ENCODE measurements around the gene CRIP3.

DNA sequence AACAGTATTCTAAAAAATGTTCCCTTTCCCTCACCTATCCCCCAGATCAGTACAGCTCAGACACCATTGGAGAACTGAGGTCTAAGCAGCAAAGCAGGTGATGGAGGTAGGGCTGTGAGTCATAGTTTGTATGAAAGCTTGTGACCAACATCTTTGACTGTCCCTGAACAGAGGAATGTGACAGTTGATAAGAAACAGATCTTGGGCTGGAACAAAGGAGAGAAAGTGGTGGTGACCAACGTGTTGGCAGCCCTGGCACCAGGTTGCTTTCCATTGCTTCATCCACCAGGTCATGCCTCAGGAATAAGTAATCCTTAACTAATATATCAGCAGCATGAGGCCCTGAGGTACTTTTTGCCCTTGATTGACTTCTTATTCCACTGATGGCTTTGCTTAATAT, 19.9 kb upstream of the CRIP3 start:
- TF ChIP-seq ZNF621 (tag by site-specific recombination; IDR thresholded peaks at IDR 0.05) (no peak), SETDB1 (IDR thresholded peaks at IDR 0.05; ENCODE audit: insufficient read length, low read length) (no peak), ZNF501 (tag by site-specific recombination; IDR thresholded peaks at IDR 0.05) (no peak), ZNF76 (tag by site-specific recombination; IDR thresholded peaks at IDR 0.05; ENCODE audit: borderline replicate concordance, low read depth) (no peak), ZNF404 (tag by site-specific recombination; IDR thresholded peaks at IDR 0.05) (no peak), ZEB2 (tag by site-specific recombination; IDR thresholded peaks at IDR 0.05) (no peak), ZFP41 (tag by site-specific recombination; IDR thresholded peaks at IDR 0.05; ENCODE audit: borderline replicate concordance) (no peak), SCRT2 (tag by site-specific recombination; IDR thresholded peaks at IDR 0.05) (no peak), KLF16 (tag by site-specific recombination; IDR thresholded peaks at IDR 0.05) (no peak), ZNF391 (tag by site-specific recombination; IDR thresholded peaks at IDR 0.05; ENCODE audit: borderline replicate concordance, low read depth) (no peak)
- TF ChIP-seq, protein P1, sequence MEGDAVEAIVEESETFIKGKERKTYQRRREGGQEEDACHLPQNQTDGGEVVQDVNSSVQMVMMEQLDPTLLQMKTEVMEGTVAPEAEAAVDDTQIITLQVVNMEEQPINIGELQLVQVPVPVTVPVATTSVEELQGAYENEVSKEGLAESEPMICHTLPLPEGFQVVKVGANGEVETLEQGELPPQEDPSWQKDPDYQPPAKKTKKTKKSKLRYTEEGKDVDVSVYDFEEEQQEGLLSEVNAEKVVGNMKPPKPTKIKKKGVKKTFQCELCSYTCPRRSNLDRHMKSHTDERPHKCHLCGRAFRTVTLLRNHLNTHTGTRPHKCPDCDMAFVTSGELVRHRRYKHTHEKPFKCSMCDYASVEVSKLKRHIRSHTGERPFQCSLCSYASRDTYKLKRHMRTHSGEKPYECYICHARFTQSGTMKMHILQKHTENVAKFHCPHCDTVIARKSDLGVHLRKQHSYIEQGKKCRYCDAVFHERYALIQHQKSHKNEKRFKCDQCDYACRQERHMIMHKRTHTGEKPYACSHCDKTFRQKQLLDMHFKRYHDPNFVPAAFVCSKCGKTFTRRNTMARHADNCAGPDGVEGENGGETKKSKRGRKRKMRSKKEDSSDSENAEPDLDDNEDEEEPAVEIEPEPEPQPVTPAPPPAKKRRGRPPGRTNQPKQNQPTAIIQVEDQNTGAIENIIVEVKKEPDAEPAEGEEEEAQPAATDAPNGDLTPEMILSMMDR (tag by site-specific recombination; IDR thresholded peaks at IDR 0.05) = no peak
- TF ChIP-seq, protein P2, sequence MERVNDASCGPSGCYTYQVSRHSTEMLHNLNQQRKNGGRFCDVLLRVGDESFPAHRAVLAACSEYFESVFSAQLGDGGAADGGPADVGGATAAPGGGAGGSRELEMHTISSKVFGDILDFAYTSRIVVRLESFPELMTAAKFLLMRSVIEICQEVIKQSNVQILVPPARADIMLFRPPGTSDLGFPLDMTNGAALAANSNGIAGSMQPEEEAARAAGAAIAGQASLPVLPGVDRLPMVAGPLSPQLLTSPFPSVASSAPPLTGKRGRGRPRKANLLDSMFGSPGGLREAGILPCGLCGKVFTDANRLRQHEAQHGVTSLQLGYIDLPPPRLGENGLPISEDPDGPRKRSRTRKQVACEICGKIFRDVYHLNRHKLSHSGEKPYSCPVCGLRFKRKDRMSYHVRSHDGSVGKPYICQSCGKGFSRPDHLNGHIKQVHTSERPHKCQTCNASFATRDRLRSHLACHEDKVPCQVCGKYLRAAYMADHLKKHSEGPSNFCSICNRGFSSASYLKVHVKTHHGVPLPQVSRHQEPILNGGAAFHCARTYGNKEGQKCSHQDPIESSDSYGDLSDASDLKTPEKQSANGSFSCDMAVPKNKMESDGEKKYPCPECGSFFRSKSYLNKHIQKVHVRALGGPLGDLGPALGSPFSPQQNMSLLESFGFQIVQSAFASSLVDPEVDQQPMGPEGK (tag by site-specific recombination; IDR thresholded peaks at IDR 0.05) = no peak
